ENCODE results near the gene PCNA.
A peak's percentile ranks its signal among the peaks of the same experiment; 100 is the strongest.

Gene PCNA

DNA sequence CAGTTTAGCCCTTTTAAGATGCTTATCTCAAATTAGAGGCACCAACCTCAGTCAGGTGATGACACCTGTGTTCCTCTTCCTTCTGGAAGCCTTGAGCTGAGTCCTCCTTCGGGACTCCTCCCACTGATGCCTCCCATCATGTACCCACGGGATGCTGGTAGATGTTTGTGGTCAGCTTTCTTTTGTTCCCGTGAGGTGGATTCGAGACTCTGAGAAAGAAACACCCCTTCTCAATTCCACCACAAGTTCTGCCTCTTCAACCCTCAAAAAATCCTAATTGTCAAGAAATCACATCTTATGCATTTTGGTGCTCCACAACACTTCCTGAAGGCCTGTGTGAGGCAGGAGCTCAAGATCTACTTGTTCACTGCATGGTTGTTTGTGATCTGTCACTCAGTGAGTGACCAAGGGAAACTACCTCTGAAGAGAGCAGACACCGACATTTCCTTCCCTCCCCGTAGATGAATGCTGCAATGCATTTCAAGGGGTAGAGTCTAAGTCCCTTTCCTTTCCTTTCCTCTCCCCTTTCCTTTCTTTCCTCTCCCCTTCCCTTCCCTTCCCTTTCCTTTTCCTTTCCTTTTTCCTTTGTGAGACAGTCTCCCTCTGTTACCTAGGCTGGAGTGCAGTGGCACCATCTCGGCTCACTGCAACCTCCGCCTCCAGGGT lies 50.5 kb downstream of the PCNA start:
- ATAC-seq, result no peak

DNA sequence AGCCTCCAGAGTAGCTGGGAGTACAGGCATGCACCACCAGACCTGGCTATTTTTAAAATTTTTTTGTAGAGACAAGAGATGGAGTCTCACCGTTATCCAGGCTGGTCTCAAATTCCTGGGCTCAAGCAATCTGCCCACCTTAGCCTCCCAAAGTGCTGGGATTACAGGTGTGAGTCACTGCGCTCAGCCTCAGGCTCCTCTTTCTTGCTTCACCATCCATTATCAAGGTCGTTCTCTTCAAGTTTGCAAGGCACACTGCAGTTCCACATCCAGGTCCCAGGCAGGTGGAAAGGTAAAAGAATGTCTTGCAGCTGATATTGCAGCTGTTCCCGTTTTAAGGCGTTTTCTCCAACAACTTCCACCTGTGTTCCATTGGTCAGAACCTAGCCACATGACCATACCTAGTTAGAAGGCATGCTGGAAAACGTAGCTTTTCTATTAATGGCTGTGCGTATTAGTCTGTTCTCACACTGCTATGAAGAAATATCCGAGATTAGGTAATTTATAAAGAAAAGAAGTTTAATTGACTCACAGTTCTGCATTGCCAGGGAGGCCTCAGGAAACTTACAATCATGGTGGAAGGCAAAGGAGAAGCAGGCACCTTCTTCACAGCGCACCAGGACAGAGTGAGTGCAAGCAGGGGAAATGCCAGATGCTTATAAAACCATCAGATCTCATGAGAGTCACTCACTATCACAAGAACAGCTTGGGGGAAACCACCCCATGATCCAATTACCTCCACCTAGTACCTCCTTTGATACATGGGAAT lies 51.7 kb downstream of the PCNA start:
- Mint-ChIP-seq H3K36me3 (no peaks in the 10 kb centered on the region), H3K4me1 (peaks cover 15% of the 10 kb centered on the region), H3K9me3 (no peaks in the 10 kb centered on the region), H3K27me3 (no peaks in the 10 kb centered on the region), H3K4me3 (no peak overlapping the region), H3K27ac (peak overlapping the region; percentile 13)
- ATAC-seq, result no peak

More for the DNA sequence above, 50.5 kb downstream of the PCNA start:
- Mint-ChIP-seq H3K27ac (peak overlapping the region; percentile 41), H3K9me3 (peaks cover 2% of the 10 kb centered on the region), H3K4me3 (no peak overlapping the region), H3K36me3 (no peaks in the 10 kb centered on the region), H3K4me1 (peaks cover 27% of the 10 kb centered on the region), H3K27me3 (no peaks in the 10 kb centered on the region)

DNA sequence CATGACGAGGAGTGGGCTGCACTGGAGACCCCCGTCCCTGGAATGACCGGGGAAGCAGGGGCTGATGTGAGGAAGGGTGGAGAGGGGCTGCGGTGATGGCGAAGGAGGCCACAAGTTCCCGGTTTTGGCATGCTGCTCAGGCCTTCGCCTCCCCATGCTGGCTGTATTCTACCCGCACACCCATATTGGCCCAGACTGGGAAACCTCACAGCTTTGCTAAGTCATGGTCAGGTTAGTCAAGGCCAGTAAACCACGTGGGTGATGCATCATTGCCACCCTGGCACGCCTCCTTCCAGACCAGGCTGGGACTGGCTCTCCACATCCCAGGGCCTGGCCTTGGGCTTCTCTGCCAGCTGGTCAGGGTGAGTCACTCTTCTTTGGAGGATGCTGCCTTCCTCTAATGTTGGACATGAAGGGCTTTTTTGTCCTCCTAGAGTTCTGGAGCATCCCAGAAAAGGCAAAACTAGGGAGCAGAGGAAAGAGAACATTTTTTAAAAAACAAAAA lies 53.8 kb downstream of the PCNA start:
- H3K36me3 Mint-ChIP-seq, result no peaks in the 10 kb centered on the region
- peaks cover 10% of the 10 kb centered on the region for H3K4me1 Mint-ChIP-seq
- no peaks in the 10 kb centered on the region for H3K9me3 Mint-ChIP-seq
- H3K4me3 Mint-ChIP-seq, result no peak overlapping the region
- no peak for ATAC-seq
- no peak overlapping the region for H3K27ac Mint-ChIP-seq
- no peaks in the 10 kb centered on the region for H3K27me3 Mint-ChIP-seq

DNA sequence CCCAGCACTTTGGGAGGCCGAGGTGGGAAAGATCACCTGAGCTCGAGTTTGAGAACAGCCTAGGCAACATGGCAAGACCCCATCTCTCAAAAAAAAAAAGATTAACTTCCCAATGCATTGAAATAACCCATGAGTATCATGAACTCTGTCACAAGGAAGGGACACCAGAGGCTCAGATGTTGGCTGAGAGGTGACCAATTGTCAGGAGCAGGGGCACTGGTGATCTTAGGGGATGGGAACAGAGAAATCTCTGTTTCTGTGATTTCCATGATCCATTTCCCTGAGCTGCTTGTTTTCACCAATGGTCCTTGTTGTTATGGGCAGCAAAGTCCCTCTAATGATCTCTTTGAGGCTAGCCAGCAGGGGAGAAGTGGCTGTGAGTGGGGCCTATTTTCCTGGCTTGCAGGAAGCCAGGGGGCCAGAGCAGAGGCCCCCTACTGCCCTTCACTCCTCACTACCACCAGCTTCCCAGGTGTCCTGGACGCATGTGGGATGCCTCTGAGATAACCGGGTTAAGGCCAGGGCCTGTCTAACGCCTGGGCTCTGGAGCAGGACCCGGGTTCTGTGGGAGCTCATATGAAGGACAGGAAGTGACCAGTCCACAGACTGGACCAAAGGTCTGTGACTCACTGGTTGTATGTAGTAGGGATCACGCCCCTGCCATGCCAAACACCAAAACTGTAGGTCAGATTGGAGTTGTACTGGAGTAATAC lies 54.4 kb downstream of the PCNA start:
- no peaks in the 10 kb centered on the region for H3K27me3 Mint-ChIP-seq
- no peak overlapping the region for H3K27ac Mint-ChIP-seq
- ATAC-seq, result no peak
- peaks cover 10% of the 10 kb centered on the region for H3K4me1 Mint-ChIP-seq
- no peaks in the 10 kb centered on the region for H3K9me3 Mint-ChIP-seq
- no peaks in the 10 kb centered on the region for H3K36me3 Mint-ChIP-seq
- H3K4me3 Mint-ChIP-seq, result no peak overlapping the region

Data from stimulated activated memory B cell treated with anti-CD40 and anti-IgM and Interleukin-4, amounts not matched to agents 10 μg/mL and 1 μg/mL and 100 μg/mL, for 72 hours (primary cell).